HepG2 (cell line): ENCODE data around the gene ACVRL1. TPM values are rescaled to one million over a fixed set of nuclear protein-coding genes. Genes with fewer than 3 reads are reported as not detected.

Experiments
- ATAC-seq: fragments of 200-7000 bp; cut with Tn5 transposase; 3 replicates; pipeline ENCODE4 v1.9.1; 2020; ENCODE audit warnings: mild to moderate bottlenecking, moderate library complexity
- BruUV-seq: library from RNA; stranded (reverse); fragments of 400-500 nt; replicated peaks from 2 replicates; lab custom pipeline; 2021; lab: Mats Ljungman, UMichigan
- CTCF ChIA-PET: fragments of 300-600 bp; formaldehyde crosslinking; extraction: SDS; loops from one replicate; lab custom pipeline; 2021; ENCODE audit warnings: low total read pairs, inconsistent platforms, low intra/inter-chr PET ratio; lab: Yijun Ruan, JAX
- POLR2A ChIA-PET: fragments of 350-600 bp; sonication (Branson Sonifier 250); formaldehyde crosslinking; loops from one replicate; lab custom pipeline; 2020; ENCODE audit warnings: antibody characterized with exemption, inconsistent platforms; lab: Yijun Ruan, JAX
- DNase-seq: peaks from one replicate; pipeline ENCODE4 v3.0.0-alpha.2; 2015; ENCODE audit warnings: low spot score
- FAIRE-seq: peaks from 3 replicates; lab custom pipeline; 2011; peaks lifted over from hg19 to GRCh38; lab: Jason Lieb, UNC
- H2AFZ ChIP-seq: one replicate; pipeline ENCODE4 v1.6.1; 2011; ENCODE audit warnings: low read length, inconsistent platforms
- H3K27ac ChIP-seq: fragments of 300-600 bp; 3 replicates; pipeline ENCODE4 v1.8.0; 2011; ENCODE audit warnings: mixed run types, mild to moderate bottlenecking, mixed read lengths, low read length, inconsistent platforms; ENCODE audit not compliant: insufficient read depth; ENCODE audit errors: extremely low read length
- H3K27me3 ChIP-seq, 2 experiments: fragments of 200-600 bp in 1 of 2; 2 replicates in 1 of 2; 3 replicates in 1 of 2; pipeline versions ENCODE4 v1.6.0 to v1.8.0; 2011; ENCODE audit warnings: low read length in 2 of 2, mild to moderate bottlenecking in 2 of 2, moderate library complexity in 2 of 2, inconsistent platforms in 1 of 2; ENCODE audit not compliant: insufficient read depth in 2 of 2, control insufficient read depth in 1 of 2
- H3K36me3 ChIP-seq, 2 experiments: fragments of 200-600 bp in 1 of 2; replicated peaks in 1 of 2; 2 replicates in 1 of 2; 3 replicates in 1 of 2; pipeline versions ENCODE4 v1.5.1 to v1.8.0; 2011; ENCODE audit warnings: low read length in 2 of 2, inconsistent platforms in 1 of 2; ENCODE audit not compliant: insufficient read depth in 2 of 2, control insufficient read depth in 1 of 2
- H3K4me1 ChIP-seq: 2 replicates; pipeline ENCODE4 v1.5.1; 2012; ENCODE audit warnings: low read length, inconsistent platforms; ENCODE audit not compliant: insufficient read depth
- H3K4me2 ChIP-seq: 2 replicates; pipeline ENCODE4 v1.6.0; 2011; ENCODE audit warnings: low read depth, low read length, inconsistent platforms
- H3K4me3 ChIP-seq, 3 experiments: fragments of 200-600 bp in 1 of 3; sonication (generic), shearing (Covaris generic) in 1 of 3; replicated peaks in 1 of 3; 2 replicates each; pipeline ENCODE4 v1.5.1; 2011 to 2016; ENCODE audit warnings: low read length in 3 of 3, inconsistent platforms in 2 of 3, low read depth in 2 of 3, mild to moderate bottlenecking in 2 of 3, control low read depth in 1 of 3, mixed read lengths in 1 of 3; ENCODE audit not compliant: insufficient read depth in 1 of 3
- H3K79me2 ChIP-seq: one replicate; pipeline ENCODE4 v1.6.1; 2011; ENCODE audit warnings: low read length, inconsistent platforms; ENCODE audit not compliant: insufficient read depth
- H3K9ac ChIP-seq: 2 replicates; pipeline ENCODE4 v1.6.0; 2011; ENCODE audit warnings: mild to moderate bottlenecking, low read depth, low read length, inconsistent platforms; ENCODE audit not compliant: insufficient read depth
- H3K9me3 ChIP-seq: 2 replicates; pipeline ENCODE4 v1.5.1; 2012; ENCODE audit warnings: mild to moderate bottlenecking, low read length
- H4K20me1 ChIP-seq: 2 replicates; pipeline ENCODE4 v1.6.0; 2011; ENCODE audit warnings: inconsistent platforms, mild to moderate bottlenecking, low read length, moderate library complexity; ENCODE audit not compliant: insufficient read depth
- SNAI1 ChIP-seq: sonication (generic); formaldehyde crosslinking; IDR thresholded peaks from 2 replicates; pipeline ENCODE4 v1.5.0; 2020; ENCODE audit warnings: mild to moderate bottlenecking, missing genetic modification reagents, borderline replicate concordance
- ZNF30 ChIP-seq: sonication (generic); formaldehyde crosslinking; IDR thresholded peaks from 2 replicates; pipeline ENCODE4 v1.5.0; 2020; ENCODE audit warnings: mild to moderate bottlenecking, missing genetic modification reagents
- ZSCAN29 ChIP-seq: sonication (generic); formaldehyde crosslinking; conservative IDR thresholded peaks from 2 replicates; pipeline ENCODE4 v1.4.0; 2020; ENCODE audit warnings: mild to moderate bottlenecking, missing genetic modification reagents
- ZSCAN31 ChIP-seq: sonication (generic); formaldehyde crosslinking; IDR thresholded peaks from 2 replicates; pipeline ENCODE4 v1.5.0; 2020; ENCODE audit warnings: low read depth, mild to moderate bottlenecking, missing genetic modification reagents
- WGBS: methylation state at CpG from one replicate; pipeline ENCODE4 v1.1.6; 2017; ENCODE audit warnings: low lambda C conversion rate; 5-methylcytosine and 5-hydroxymethylcytosine counted together
- in situ Hi-C: cut with HindIII; loops from 2 replicates; pipeline ENCODE4 v1.10.0; 2017; ENCODE audit warnings: low pct_unique_long_range_greater_than_20kb; ENCODE audit not compliant: extremely low pct_ligation_motif_present
- intact Hi-C: fragments of 100-400 bp; cut with micrococcal nuclease; formaldehyde crosslinking; loops from one replicate; pipeline ENCODE4 v1.10.0; 2022; ENCODE audit not compliant: unreplicated experiment
- polyA plus RNA-seq, 8 experiments: library from polyadenylated mRNA; depleted of rRNA in 3 of 8; stranded (reverse) in 7 of 8; unstranded in 1 of 8; fragments of >200 nt; fragmentation: Illumina TruSeq in 4 of 8; extraction: Trizol in 4 of 8; gene quantifications; 2 replicates each; pipeline versions ENCODE4 v1.2.1 to v1.2.3, GENCODE V29; 2011 to 2016; ENCODE audit warnings: low read depth in 4 of 8, missing spikeins in 1 of 8, mixed read lengths in 1 of 8; ENCODE audit not compliant: insufficient read depth in 1 of 8
- total RNA-seq, 5 experiments: library from RNA; depleted of rRNA; stranded (reverse); fragments of >200 nt; fragmentation: Illumina TruSeq; extraction: Trizol; gene quantifications; 2 replicates each; pipeline ENCODE4 v1.2.3, GENCODE V29; 2016; ENCODE audit warnings: low read depth in 1 of 5
- TF ChIP-seq, protein P1 (sequence below): sonication (generic); formaldehyde crosslinking; IDR thresholded peaks from 2 replicates; pipeline ENCODE4 v1.4.0; 2020; ENCODE audit warnings: mild to moderate bottlenecking, missing genetic modification reagents
- TF ChIP-seq, protein P2 (sequence below): sonication (generic); formaldehyde crosslinking; IDR thresholded peaks from 2 replicates; pipeline ENCODE4 v1.5.1; 2020; ENCODE audit warnings: missing genetic modification reagents, mild to moderate bottlenecking, borderline replicate concordance
- TF ChIP-seq, protein P3 (sequence below): IDR thresholded peaks from 2 replicates; pipeline ENCODE4 v1.4.0; 2020; ENCODE audit warnings: mild to moderate bottlenecking, missing genetic modification reagents
- TF ChIP-seq, protein P4 (sequence below): sonication (generic); formaldehyde crosslinking; IDR thresholded peaks from 2 replicates; pipeline ENCODE4 v1.4.0; 2020; ENCODE audit warnings: missing genetic modification reagents, borderline replicate concordance

ACVRL1 gene
- total and polyA plus RNA-seq, 2 of the 13 experiments (the other 11 are each of a cell fraction or from before 2014, with no cell fraction given) = not detected

DNA sequence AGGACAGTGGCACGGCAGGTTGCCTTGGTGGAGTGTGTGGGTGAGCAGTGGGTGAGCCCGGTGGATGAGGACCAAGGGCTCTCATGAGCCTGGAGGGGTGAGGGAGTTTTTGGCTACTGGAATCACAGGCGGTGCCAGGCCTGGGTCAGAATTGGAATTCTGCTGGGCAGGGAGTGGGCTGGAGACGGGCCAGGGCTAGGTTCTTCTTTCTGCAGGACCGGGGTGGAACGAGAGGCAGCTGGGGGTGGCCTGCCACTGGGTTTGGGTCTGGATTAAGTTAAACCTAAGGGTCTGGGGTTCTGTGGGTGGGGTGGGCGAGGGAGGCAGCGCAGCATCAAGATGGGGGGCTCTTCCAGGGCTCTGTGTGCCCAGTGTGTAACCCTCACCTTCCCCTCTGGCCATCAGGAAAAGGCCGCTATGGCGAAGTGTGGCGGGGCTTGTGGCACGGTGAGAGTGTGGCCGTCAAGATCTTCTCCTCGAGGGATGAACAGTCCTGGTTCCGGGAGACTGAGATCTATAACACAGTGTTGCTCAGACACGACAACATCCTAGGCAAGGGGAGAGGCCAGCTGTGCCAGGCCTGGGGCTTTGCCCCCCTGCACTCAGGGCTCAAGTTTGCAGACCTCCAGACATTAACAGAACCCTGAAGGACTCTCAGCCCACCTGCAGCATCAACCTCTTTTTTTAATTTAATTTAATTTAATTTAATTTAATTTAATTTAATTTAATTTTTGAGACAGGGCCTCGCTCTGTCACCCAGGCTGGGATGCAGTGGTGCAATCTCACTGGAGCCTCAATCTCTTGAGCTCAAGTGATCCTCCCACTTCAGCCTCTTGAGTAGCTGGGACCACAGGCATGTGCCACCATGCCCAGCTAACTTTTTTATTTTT is 7.0 kb downstream of the ACVRL1 start:
- intact Hi-C loops = no loop called here
- no peaks in the 10 kb centered on the region for H3K9me3 ChIP-seq
- no peak overlapping the region for H3K9ac ChIP-seq
- H3K4me2 ChIP-seq = no peak overlapping the region
- ChIA-PET CTCF (no interaction called here), POLR2A (no interaction called here)
- H3K4me3 ChIP-seq = no peak overlapping the region
- no TSS peak for BruUV-seq
- ATAC-seq (no peak), FAIRE-seq (no peak), DNase-seq (no peak)
- H3K36me3 ChIP-seq = no peaks in the 10 kb centered on the region
- no peak overlapping the region for H2AFZ ChIP-seq
- H4K20me1 ChIP-seq = no peaks in the 10 kb centered on the region
- no peak overlapping the region for H3K27ac ChIP-seq
- H3K27me3 ChIP-seq = peaks cover 3 to 42% of the 10 kb centered on the region in 2 experiments; a peak in 3 of 5 replicates
- in situ Hi-C loops = no loop called here
- H3K4me1 ChIP-seq = 0 out of 2 replicates have a peak, but pooled peaks cover 19% of the 10 kb centered on the region
- WGBS = 50% methylated on average over 14 of the region's 17 CpGs
- H3K79me2 ChIP-seq = no peaks in the 10 kb centered on the region
- TF ChIP-seq, protein P1, sequence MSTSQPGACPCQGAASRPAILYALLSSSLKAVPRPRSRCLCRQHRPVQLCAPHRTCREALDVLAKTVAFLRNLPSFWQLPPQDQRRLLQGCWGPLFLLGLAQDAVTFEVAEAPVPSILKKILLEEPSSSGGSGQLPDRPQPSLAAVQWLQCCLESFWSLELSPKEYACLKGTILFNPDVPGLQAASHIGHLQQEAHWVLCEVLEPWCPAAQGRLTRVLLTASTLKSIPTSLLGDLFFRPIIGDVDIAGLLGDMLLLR = no peak
- TF ChIP-seq, protein P2, sequence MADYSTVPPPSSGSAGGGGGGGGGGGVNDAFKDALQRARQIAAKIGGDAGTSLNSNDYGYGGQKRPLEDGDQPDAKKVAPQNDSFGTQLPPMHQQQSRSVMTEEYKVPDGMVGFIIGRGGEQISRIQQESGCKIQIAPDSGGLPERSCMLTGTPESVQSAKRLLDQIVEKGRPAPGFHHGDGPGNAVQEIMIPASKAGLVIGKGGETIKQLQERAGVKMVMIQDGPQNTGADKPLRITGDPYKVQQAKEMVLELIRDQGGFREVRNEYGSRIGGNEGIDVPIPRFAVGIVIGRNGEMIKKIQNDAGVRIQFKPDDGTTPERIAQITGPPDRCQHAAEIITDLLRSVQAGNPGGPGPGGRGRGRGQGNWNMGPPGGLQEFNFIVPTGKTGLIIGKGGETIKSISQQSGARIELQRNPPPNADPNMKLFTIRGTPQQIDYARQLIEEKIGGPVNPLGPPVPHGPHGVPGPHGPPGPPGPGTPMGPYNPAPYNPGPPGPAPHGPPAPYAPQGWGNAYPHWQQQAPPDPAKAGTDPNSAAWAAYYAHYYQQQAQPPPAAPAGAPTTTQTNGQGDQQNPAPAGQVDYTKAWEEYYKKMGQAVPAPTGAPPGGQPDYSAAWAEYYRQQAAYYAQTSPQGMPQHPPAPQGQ = no peak
- no peak for TF ChIP-seq ZNF30 (CRISPR knock-in tag)
- TF ChIP-seq, protein P3, sequence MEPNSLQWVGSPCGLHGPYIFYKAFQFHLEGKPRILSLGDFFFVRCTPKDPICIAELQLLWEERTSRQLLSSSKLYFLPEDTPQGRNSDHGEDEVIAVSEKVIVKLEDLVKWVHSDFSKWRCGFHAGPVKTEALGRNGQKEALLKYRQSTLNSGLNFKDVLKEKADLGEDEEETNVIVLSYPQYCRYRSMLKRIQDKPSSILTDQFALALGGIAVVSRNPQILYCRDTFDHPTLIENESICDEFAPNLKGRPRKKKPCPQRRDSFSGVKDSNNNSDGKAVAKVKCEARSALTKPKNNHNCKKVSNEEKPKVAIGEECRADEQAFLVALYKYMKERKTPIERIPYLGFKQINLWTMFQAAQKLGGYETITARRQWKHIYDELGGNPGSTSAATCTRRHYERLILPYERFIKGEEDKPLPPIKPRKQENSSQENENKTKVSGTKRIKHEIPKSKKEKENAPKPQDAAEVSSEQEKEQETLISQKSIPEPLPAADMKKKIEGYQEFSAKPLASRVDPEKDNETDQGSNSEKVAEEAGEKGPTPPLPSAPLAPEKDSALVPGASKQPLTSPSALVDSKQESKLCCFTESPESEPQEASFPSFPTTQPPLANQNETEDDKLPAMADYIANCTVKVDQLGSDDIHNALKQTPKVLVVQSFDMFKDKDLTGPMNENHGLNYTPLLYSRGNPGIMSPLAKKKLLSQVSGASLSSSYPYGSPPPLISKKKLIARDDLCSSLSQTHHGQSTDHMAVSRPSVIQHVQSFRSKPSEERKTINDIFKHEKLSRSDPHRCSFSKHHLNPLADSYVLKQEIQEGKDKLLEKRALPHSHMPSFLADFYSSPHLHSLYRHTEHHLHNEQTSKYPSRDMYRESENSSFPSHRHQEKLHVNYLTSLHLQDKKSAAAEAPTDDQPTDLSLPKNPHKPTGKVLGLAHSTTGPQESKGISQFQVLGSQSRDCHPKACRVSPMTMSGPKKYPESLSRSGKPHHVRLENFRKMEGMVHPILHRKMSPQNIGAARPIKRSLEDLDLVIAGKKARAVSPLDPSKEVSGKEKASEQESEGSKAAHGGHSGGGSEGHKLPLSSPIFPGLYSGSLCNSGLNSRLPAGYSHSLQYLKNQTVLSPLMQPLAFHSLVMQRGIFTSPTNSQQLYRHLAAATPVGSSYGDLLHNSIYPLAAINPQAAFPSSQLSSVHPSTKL = no peak
- TF ChIP-seq, protein P4, sequence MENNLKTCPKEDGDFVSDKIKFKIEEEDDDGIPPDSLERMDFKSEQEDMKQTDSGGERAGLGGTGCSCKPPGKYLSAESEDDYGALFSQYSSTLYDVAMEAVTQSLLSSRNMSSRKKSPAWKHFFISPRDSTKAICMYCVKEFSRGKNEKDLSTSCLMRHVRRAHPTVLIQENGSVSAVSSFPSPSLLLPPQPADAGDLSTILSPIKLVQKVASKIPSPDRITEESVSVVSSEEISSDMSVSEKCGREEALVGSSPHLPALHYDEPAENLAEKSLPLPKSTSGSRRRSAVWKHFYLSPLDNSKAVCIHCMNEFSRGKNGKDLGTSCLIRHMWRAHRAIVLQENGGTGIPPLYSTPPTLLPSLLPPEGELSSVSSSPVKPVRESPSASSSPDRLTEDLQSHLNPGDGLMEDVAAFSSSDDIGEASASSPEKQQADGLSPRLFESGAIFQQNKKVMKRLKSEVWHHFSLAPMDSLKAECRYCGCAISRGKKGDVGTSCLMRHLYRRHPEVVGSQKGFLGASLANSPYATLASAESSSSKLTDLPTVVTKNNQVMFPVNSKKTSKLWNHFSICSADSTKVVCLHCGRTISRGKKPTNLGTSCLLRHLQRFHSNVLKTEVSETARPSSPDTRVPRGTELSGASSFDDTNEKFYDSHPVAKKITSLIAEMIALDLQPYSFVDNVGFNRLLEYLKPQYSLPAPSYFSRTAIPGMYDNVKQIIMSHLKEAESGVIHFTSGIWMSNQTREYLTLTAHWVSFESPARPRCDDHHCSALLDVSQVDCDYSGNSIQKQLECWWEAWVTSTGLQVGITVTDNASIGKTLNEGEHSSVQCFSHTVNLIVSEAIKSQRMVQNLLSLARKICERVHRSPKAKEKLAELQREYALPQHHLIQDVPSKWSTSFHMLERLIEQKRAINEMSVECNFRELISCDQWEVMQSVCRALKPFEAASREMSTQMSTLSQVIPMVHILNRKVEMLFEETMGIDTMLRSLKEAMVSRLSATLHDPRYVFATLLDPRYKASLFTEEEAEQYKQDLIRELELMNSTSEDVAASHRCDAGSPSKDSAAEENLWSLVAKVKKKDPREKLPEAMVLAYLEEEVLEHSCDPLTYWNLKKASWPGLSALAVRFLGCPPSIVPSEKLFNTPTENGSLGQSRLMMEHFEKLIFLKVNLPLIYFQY (CRISPR knock-in tag) = no peak
- TF ChIP-seq ZSCAN29 (CRISPR knock-in tag) = no peak
- no peak for TF ChIP-seq ZSCAN31 (CRISPR knock-in tag)
- TF ChIP-seq SNAI1 (CRISPR knock-in tag) = no peak
